ENCODE results near the gene APBB1IP.
"Not testable (repeated sequence)": the region's sequence is repeated elsewhere in the genome, so short reads cannot be mapped to it uniquely, and the experiment has no call there.

APBB1IP gene, protein sequence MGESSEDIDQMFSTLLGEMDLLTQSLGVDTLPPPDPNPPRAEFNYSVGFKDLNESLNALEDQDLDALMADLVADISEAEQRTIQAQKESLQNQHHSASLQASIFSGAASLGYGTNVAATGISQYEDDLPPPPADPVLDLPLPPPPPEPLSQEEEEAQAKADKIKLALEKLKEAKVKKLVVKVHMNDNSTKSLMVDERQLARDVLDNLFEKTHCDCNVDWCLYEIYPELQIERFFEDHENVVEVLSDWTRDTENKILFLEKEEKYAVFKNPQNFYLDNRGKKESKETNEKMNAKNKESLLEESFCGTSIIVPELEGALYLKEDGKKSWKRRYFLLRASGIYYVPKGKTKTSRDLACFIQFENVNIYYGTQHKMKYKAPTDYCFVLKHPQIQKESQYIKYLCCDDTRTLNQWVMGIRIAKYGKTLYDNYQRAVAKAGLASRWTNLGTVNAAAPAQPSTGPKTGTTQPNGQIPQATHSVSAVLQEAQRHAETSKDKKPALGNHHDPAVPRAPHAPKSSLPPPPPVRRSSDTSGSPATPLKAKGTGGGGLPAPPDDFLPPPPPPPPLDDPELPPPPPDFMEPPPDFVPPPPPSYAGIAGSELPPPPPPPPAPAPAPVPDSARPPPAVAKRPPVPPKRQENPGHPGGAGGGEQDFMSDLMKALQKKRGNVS

DNA sequence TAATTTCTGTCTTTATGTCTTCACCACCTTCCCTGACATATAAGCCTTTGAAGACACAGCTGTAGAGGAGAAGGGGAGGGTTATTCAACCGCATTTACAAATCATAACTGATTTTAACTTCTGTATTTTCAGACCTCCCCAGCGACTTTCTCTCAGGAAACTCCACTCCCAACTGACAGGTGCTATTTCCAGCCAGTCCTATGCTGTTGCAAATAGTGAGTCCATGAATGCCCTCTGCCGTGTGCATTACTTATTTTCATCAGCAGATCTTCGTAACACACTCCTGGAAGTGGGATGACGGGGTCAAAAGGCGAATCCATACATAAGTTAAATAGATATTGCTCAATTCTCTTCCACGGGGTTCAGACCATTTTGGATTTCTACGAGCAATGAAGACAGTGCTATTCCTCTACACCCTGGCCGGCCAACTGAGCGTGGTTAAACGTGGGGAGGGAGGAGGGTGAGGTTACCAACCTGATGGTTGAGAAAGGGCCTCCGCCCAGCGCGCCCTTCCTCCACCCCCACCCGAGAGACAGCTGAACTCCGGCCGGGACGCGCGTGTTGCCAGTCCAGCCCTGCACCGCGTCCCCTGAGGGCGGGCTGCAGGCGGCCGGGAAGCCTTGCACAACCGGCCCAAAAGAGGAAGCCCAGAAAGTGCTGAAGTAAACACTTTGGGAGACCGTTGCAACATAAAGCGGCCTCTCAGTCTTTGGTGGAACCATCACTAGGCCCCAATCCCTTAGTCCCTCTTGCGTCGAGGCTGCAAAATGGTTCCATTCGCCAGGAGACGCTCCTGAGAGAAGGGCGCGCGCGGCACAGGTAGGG is at the start of gene APBB1IP:
Gene APBB1IP, plus strand, starts transcription at position 705 of the 825 bp plus-strand sequence. CDS start 53,986 bp downstream, outside the sequence.
- DNase-seq (ENCODE audit: low spot score), result peak; percentile 68

- DNase-seq (ENCODE audit: low spot score), result no peak
Measured at GRCh38 chr10:26389533-26389932, 48.6 kb upstream of the APBB1IP start.

DNA sequence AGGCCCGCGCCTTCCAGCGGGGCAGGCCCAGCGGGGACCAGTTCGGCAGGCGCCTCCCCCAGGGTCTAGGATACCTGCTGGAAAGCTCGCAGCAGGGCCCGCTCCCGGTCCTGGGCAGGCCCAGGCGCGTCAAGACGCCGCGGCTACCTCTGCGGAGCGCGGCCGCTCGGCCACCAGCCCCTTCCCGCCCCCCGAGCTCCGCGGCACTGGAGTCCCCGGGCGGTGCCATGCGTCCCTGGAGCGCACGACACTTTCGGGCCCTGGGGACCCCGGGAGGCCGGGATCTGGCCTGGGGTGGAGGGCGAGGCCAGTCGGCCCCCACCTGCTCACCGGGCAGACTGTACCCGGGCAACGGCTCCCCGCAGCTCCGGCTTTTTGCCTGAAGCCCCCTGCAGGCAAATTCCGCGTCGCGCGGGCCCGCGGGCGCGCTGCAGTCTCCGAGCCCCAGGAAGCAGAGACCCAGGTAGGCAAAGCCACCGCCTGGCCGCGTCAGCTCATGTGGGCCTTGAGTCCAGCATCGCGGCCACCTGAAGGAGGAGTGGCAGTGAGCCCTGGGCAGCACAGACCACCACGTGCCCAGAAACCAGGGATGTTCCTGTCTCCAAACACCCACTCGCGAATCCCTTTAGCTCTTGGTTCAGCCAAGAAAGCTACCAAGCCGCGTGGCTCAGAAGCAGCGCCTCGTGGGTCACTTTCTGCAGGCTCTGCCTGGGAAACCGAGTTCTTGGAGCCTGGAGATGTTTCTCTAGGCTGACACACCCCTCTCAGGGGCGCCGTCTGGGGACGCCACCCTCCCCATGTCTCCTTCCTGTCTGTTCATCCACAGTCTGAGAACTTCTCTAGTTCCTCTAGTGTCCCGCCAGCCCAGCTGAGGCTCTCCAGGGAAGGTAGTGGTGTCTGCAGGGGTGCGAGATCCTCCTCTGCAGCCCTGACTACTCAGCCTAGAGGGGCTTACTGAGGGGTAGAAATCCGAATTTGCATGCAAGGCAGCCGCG is 46.1 kb upstream of the APBB1IP start:
- DNase-seq (ENCODE audit: low spot score), result no peak

- DNase-seq (ENCODE audit: low spot score), result not testable (repeated sequence)
Measured at GRCh38 chr10:26398353-26398752, 39.8 kb upstream of the APBB1IP start.

GRCh38 chr10:26407406-26407969 is 30.7 kb upstream of the APBB1IP start:
- DNase-seq (ENCODE audit: low spot score), result no peak

DNA sequence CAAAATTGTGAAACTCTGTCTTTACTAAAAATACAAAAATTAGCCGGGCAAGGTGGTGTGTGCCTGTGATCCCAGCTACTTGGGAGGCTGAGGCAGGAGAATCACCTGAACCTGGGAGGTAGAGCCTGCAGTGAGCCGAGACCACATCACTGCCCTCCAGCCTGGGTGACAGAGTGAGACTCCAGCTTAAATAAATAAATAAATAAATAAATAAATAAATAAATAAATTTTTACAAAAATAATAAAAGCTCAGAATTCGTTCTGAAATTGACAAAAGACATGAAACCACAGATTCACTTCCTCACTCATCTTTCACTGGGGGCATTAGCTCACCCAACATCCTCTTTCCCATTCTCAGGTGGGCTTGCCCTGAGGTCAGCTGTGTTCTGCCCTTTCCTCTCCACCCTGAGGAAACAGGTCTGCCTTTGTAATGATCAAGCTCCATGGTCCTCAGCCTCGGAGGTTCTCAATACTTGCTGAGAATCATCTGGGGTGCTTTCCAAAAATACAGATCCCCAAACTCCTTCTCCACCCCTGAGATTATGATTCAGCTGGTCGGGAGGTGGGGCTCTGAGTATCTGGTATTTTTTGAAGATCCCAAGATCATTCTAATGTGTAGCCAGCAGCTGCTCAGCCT is 29.2 kb upstream of the APBB1IP start:
- no peak for DNase-seq (ENCODE audit: low spot score)

- no peak for DNase-seq (ENCODE audit: low spot score)
Measured at GRCh38 chr10:26410356-26410755, 27.8 kb upstream of the APBB1IP start.

DNA sequence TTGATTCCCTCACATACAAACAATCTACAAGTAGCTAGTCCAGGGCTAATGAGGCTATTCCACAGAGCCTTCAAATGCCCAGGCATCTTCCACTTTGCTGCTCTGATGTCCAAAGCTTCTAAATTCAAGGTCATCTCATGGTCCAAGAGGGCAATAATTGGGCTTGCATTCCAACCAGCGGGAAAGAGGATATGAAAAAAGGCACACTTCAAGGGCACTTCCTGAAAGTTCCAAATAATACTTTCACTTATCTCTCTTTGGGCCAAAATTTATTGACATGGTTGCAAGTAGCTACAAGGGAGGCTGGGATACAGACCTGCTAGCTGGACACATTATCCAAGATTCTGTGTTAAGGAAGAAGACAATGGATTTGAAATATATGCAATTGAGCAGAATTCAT is 25.2 kb upstream of the APBB1IP start:
- no peak for DNase-seq (ENCODE audit: low spot score)

- no peak for DNase-seq (ENCODE audit: low spot score)
Measured at GRCh38 chr10:26413375-26413774, 24.8 kb upstream of the APBB1IP start.

DNA sequence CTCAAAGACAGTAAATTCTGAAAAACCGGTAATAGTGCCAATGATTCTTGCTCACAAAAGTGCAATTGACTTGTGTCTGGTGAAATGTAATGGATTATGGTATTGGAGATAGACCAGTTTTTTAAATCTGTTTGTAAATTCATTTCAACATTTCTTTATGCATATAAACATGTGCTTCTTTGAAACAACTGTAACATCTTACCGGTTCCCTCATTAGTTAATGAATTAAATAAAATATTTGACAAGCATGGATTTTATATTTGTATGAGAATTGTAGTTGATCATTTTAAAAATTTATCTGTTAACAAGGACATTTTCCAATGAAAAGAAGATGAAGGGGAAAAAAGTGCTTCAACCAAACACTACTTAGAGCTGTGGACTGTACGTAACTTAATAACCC is 21.0 kb upstream of the APBB1IP start:
- no peak for DNase-seq (ENCODE audit: low spot score)

- no peak for DNase-seq (ENCODE audit: low spot score)
Measured at GRCh38 chr10:26422977-26423376, 15.2 kb upstream of the APBB1IP start.

DNA sequence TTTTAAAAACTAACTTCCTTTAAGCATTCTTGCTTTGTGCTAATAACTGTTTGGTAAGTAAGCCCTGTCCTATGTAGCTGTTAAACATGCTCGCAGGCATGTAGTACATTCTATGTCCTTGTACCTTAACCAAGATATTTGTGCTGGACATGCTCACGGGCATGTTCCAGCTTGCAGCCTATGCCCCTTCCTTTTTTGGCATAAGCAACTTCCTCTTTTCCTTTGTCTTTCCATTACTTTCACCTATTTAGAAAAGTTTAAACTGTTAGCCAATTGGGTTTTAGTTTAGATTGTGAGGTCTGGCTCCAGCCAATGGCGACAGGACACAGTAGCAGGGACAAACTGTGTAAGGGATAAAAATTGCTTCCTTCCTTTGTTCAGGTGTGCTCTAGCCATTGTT is 14.4 kb upstream of the APBB1IP start:
- DNase-seq (ENCODE audit: low spot score), result no peak

- DNase-seq (ENCODE audit: low spot score), result no peak
Measured at GRCh38 chr10:26430641-26431163, 7.4 kb upstream of the APBB1IP start.

- no peak for DNase-seq (ENCODE audit: low spot score)
Measured at GRCh38 chr10:26432938-26433337, 5.2 kb upstream of the APBB1IP start.

- no peak for DNase-seq (ENCODE audit: low spot score)
Measured at GRCh38 chr10:26435852-26436251, 2.3 kb upstream of the APBB1IP start.

GRCh38 chr10:26436848-26437247 is 1.3 kb upstream of the APBB1IP start:
- no peak for DNase-seq (ENCODE audit: low spot score)

GRCh38 chr10:26438534-26439341 is 597 bp downstream of the APBB1IP start:
- DNase-seq (ENCODE audit: low spot score), result no peak

- no peak for DNase-seq (ENCODE audit: low spot score)
Measured at GRCh38 chr10:26439406-26440087, 1.4 kb downstream of the APBB1IP start.

DNA sequence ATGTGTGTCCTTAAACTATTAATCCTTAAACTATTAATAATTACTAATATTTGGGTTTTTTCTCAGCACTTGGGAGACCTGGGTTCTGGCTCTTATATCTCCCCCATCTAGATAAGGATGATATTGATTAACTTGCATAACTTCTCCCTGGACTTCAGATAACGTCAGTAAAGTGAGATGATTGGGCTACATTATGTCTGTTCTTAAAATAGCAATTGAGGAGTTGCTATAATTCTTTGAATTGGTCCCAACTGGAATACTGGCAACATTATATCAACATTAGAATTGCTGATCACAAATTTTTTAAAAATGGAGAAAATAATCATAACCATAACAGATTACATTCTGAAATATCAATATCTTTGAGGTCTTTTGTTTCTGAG is 1.9 kb downstream of the APBB1IP start:
- no peak for DNase-seq (ENCODE audit: low spot score)

All from left forelimb (tissue), 1 donor.